ENCODE data around the gene RASSF8.

RASSF8 gene

DNA sequence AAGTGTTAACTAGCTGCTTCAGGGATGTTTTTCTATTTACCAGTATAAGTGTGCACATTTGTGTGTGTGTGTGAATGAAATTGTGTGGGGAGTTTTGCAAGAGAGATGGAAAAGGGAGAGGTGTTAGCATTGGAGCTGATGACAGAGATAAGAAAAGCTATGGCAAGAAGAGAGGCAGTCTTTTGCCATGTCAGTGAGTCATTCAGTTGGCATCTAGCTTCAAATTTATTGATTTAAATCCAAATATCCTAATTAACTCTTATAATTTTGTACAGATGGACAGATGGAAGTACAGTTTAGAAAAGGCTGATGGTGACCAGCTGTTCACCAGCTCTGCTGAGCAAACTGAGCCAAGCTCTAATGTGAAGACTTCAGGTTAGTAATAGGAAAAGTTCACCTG, 169.7 kb downstream of the RASSF8 start:
- no peak for DNase-seq
